Naive thymus-derived CD4-positive, alpha-beta T cell (primary cell): ENCODE results near the gene CDC42SE2. TPM values are rescaled to one million over a fixed set of nuclear protein-coding genes. Genes with fewer than 3 reads are reported as not detected.
A peak's percentile ranks its signal among the peaks of the same experiment; 100 is the strongest.

Source experiments
- ATAC-seq: fragments of 150-1000 bp; cut with Tn5 transposase; 2 replicates; pipeline ENCODE4 v1.10.0; 2021; ENCODE audit warnings: mild to moderate bottlenecking, moderate library complexity
- CTCF ChIA-PET: fragments of 350-600 bp; sonication (Branson Sonifier 250); formaldehyde crosslinking; loops from one replicate; lab custom pipeline; 2021; ENCODE audit warnings: antibody characterized with exemption; lab: Charles Lee
- POLR2A ChIA-PET: fragments of 350-600 bp; sonication (Branson Sonifier 250); formaldehyde crosslinking; loops from one replicate; lab custom pipeline; 2021; ENCODE audit warnings: antibody characterized with exemption, inconsistent platforms; lab: Charles Lee
- DNase-seq, 9 donors: peaks; one replicate each; pipeline versions ENCODE4 v3.0.0 to v3.0.0-alpha.2; 2020 to 2022; ENCODE audit warnings: mixed read lengths in 1 of 9
- H3K27ac ChIP-seq: one replicate; pipeline ENCODE4 v1.7.0; 2013; ENCODE audit warnings: mild to moderate bottlenecking, low read depth, low read length, moderate library complexity
- H3K27me3 ChIP-seq, 2 donors: one replicate each; pipeline ENCODE4 v1.7.0; 2013; ENCODE audit warnings: low read length in 2 of 2, mild to moderate bottlenecking in 2 of 2, moderate library complexity in 2 of 2; ENCODE audit not compliant: control insufficient read depth in 2 of 2, insufficient read depth in 2 of 2
- H3K36me3 ChIP-seq, 3 experiments: 1 replicate in 2 of 3; 2 replicates in 1 of 3; pipeline ENCODE4 v1.7.0; 2013; ENCODE audit warnings: low read length in 3 of 3, mild to moderate bottlenecking in 3 of 3, moderate library complexity in 1 of 3; ENCODE audit not compliant: insufficient read depth in 3 of 3, control insufficient read depth in 2 of 3
- H3K4me1 ChIP-seq, 2 donors: one replicate each; pipeline ENCODE4 v1.7.0; 2013; ENCODE audit warnings: low read length in 2 of 2, mild to moderate bottlenecking in 2 of 2, moderate library complexity in 1 of 2; ENCODE audit not compliant: control insufficient read depth in 2 of 2, insufficient read depth in 2 of 2
- H3K4me3 ChIP-seq: 2 replicates; pipeline ENCODE4 v1.7.0; 2013; ENCODE audit warnings: mild to moderate bottlenecking, low read length
- H3K9me3 ChIP-seq, 3 experiments: 1 replicate in 2 of 3; 2 replicates in 1 of 3; pipeline ENCODE4 v1.7.0; 2013; ENCODE audit warnings: low read length in 3 of 3; ENCODE audit not compliant: control insufficient read depth in 2 of 3
- H3K27ac Mint-ChIP-seq, 9 donors: one replicate each; pipeline ENCODE4 v1.8.0; 2020 to 2022; ENCODE audit warnings: mixed read lengths in 9 of 9, mild to moderate bottlenecking in 8 of 9, moderate library complexity in 5 of 9, inconsistent platforms in 2 of 9
- H3K27me3 Mint-ChIP-seq, 5 donors: one replicate each; pipeline ENCODE4 v1.8.0; 2021 to 2022; ENCODE audit warnings: mixed read lengths in 5 of 5, mild to moderate bottlenecking in 1 of 5
- H3K36me3 Mint-ChIP-seq, 5 donors: one replicate each; pipeline ENCODE4 v1.8.0; 2020 to 2022; ENCODE audit warnings: mixed read lengths in 5 of 5, mild to moderate bottlenecking in 3 of 5, inconsistent platforms in 1 of 5
- H3K4me1 Mint-ChIP-seq, 7 donors: one replicate each; pipeline ENCODE4 v1.8.0; 2020 to 2022; ENCODE audit warnings: mixed read lengths in 7 of 7, mild to moderate bottlenecking in 3 of 7, inconsistent platforms in 1 of 7
- H3K4me3 Mint-ChIP-seq, 10 donors: one replicate each; pipeline ENCODE4 v1.8.0; 2020 to 2022; ENCODE audit warnings: mild to moderate bottlenecking in 10 of 10, mixed read lengths in 10 of 10, moderate library complexity in 6 of 10, inconsistent platforms in 2 of 10
- H3K9me3 Mint-ChIP-seq, 11 donors: one replicate each; pipeline ENCODE4 v1.8.0; 2020 to 2022; ENCODE audit warnings: mixed read lengths in 11 of 11, mild to moderate bottlenecking in 4 of 11, inconsistent platforms in 1 of 11, moderate library complexity in 1 of 11
- intact Hi-C, 2 donors: fragments of 100-400 bp; cut with micrococcal nuclease; formaldehyde crosslinking; loops; one replicate each; pipeline ENCODE4 v1.15.1; 2023
- polyA plus RNA-seq, 2 donors: library from polyadenylated mRNA; unstranded; fragments of 300-500 nt; fragmentation: Illumina TruSeq; gene quantifications; one replicate each; pipeline ENCODE4 v1.2.3, GENCODE V29; 2021
- total RNA-seq, 6 experiments: library from RNA in 5 of 6; stranded (reverse) in 5 of 6; gene quantifications; 1 replicate in 5 of 6; 2 replicates in 1 of 6; pipeline ENCODE4 v1.2.3 and lab custom pipeline; 2021 to 2026

CDC42SE2 gene
- total and polyA plus RNA-seq, 7 experiments from 2014 or later, result 143 to 482 (median 244) TPM

DNA sequence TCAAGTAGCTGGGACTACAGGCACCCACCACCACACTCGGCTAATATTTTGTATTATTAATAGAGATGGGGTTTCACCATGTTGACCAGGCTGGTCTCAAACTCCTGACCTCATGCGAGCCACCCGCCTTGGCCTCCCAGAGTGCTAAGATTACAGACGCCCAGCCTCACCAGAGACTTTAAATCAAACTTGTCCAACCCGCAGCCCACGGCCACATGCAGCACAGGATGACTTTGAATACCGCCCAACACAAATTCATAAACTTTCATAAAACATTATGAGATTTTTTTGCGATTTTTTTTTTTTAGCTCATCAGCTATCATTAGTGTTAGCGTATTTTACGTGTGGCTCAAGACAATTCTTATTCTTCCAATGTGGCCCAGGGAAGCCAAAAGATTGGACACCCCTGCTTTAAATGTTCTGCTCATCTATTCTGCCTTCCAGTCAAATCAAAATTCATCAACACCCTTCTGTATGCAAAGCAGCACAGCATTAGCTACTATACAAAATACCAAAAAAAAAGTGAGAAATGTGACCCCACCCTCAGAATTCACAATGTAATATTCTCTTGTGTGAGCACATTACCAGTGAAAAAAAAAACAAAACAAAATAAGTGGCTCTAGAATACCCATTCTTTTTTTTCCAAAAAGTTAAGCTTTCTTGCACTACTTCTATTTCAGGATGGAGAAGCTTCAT is 42.7 kb upstream of the CDC42SE2 start:
- no peak overlapping the region for H3K27ac ChIP-seq
- ChIA-PET POLR2A (interaction anchor here (0.5 to 3.0 kb wide), 3 partner anchors 9 to 45 kb away, joined by 3 to 14 read pairs (median 3); no protein-coding TSS in a partner anchor), CTCF (interaction anchor here (0.7 to 0.9 kb wide), 2 partner anchors 12 to 45 kb away, joined by 3 to 7 read pairs; no protein-coding TSS in a partner anchor)
- no peaks in the 10 kb centered on the region for H3K36me3 ChIP-seq
- no peaks in the 10 kb centered on the region for H3K9me3 Mint-ChIP-seq
- DNase-seq, result no peak
- H3K4me3 ChIP-seq, result no peak overlapping the region
- H3K4me3 Mint-ChIP-seq, result no peak overlapping the region
- ATAC-seq, result no peak
- no peaks in the 10 kb centered on the region for H3K27me3 ChIP-seq
- peaks cover 0 to 32% (median 9%) of the 10 kb centered on the region in 7 donors for H3K4me1 Mint-ChIP-seq
- intact Hi-C loops, result no loop called here
- H3K27ac Mint-ChIP-seq, result peak overlapping the region in 1 of 9 donors; percentile 25
- no peaks in the 10 kb centered on the region for H3K9me3 ChIP-seq
- H3K27me3 Mint-ChIP-seq, result no peaks in the 10 kb centered on the region
- peaks cover 0 to 19% (median 0%) of the 10 kb centered on the region in 5 donors for H3K36me3 Mint-ChIP-seq
- peaks cover 14 to 15% of the 10 kb centered on the region in 2 donors for H3K4me1 ChIP-seq

DNA sequence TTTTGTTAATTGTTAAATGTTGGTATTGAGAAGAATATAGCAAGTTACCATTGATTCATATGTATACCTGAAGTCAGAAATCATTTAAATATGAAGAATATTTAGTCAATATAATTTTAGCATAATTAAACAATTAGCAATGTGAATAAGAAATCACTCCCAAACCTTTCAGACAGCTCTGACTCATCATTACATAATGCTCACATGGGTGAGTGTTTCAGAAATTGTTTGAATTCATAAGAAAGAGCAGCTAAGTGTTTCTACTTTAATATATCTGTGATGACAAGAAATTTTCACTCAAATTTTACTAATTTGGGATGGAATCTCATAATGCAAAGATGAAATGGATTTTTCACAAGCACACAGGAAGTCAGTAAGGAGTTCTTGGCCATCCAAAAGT is 42.0 kb upstream of the CDC42SE2 start:
- peaks cover 0 to 32% (median 9%) of the 10 kb centered on the region in 7 donors for H3K4me1 Mint-ChIP-seq

DNA sequence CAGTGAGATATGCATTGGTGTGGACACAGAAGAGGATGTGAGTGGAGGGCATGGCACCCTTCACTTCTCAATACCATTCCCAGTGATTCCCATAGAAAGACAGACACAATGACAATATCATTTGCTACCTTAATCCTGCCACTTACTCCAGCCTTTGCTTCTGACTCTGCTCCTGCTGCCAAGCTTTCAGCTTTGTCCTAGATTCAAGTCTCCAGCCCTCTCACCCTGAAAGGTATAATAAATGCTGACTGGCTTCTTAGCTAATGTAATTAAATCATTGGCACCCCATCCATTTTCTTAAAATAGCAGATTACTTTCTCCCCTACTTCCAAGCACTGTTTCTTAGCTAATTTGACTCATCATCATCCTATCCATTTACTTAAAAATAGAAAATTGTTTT is 41.1 kb upstream of the CDC42SE2 start:
- H3K9me3 Mint-ChIP-seq, result no peaks in the 10 kb centered on the region

More for the DNA sequence above, 42.0 kb upstream of the CDC42SE2 start:
- Mint-ChIP-seq H3K4me3 (no peak overlapping the region), H3K9me3 (no peaks in the 10 kb centered on the region), H3K27ac (peak overlapping the region in 1 of 9 donors; percentile 5), H3K27me3 (no peaks in the 10 kb centered on the region), H3K36me3 (peaks cover 0 to 16% (median 0%) of the 10 kb centered on the region in 5 donors)
- no peak overlapping the region for H3K4me3 ChIP-seq
- H3K36me3 ChIP-seq, result no peaks in the 10 kb centered on the region
- intact Hi-C loops, result no loop called here
- no peaks in the 10 kb centered on the region for H3K9me3 ChIP-seq
- CTCF ChIA-PET, result interaction anchor here (0.7 to 0.9 kb wide), 2 partner anchors 13 to 44 kb away, joined by 3 to 7 read pairs; no protein-coding TSS in a partner anchor
- DNase-seq (no peak), ATAC-seq (no peak)
- H3K4me1 ChIP-seq, result peaks cover 14 to 15% of the 10 kb centered on the region in 2 donors
- H3K27ac ChIP-seq, result no peak overlapping the region
- POLR2A ChIA-PET, result interaction anchor here (0.8 to 3.0 kb wide), 3 partner anchors 8 to 28 kb away, joined by 3 to 14 read pairs (median 5); no protein-coding TSS in a partner anchor
- no peaks in the 10 kb centered on the region for H3K27me3 ChIP-seq

DNA sequence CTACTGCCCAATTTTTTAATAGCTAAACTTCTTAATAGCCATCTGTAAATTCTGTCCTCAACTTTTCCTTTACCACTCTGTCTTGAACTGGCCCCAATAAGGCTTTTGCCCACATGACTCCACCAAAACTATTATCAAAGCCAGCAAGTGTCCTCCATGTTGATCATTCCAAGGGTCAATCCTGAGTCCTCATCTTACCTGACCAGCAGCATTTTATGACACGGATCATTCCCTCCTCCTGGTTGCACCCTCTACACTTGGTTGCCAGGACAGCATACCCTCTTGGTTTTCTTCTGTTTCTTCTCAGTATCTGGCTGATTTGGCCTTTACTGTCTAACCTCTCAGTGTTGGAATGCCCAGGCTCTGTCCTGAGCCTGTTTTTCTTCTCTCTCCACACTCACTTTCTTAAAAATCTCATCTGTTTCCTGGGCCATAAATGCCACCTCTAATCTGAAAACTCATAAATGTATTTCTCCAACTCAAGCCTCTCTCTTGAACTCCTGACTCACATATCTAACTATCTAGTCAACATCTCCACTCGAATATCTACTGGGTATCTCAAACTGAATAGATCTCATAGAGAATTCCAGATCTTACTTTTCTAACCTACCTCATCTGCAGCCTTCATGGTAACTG is 40.0 kb upstream of the CDC42SE2 start:
- intact Hi-C loops, result loop anchor here in 1 of 2 donors (2.0 kb wide), 1 partner anchor 15 kb away; no protein-coding TSS in a partner anchor
- no peaks in the 10 kb centered on the region for H3K9me3 ChIP-seq
- Mint-ChIP-seq H3K27ac (no peak overlapping the region), H3K9me3 (no peaks in the 10 kb centered on the region), H3K4me1 (peaks cover 0 to 20% (median 8%) of the 10 kb centered on the region in 7 donors), H3K4me3 (no peak overlapping the region), H3K27me3 (no peaks in the 10 kb centered on the region), H3K36me3 (peaks cover 0 to 6% (median 0%) of the 10 kb centered on the region in 5 donors)
- no peak overlapping the region for H3K4me3 ChIP-seq
- DNase-seq (no peak), ATAC-seq (no peak)
- H3K36me3 ChIP-seq, result no peaks in the 10 kb centered on the region
- POLR2A ChIA-PET, result interaction anchor here (0.6 to 1.4 kb wide), 4 partner anchors 17 to 54 kb away, joined by 3 to 4 read pairs (median 3); no protein-coding TSS in a partner anchor
- CTCF ChIA-PET, result interaction anchor here (1.0 kb wide), 1 partner anchor 28 kb away, joined by 3 read pairs; no protein-coding TSS in a partner anchor
- no peak overlapping the region for H3K27ac ChIP-seq
- H3K4me1 ChIP-seq, result peaks cover 14 to 15% of the 10 kb centered on the region in 2 donors
- H3K27me3 ChIP-seq, result no peaks in the 10 kb centered on the region

More for the DNA sequence above, 41.1 kb upstream of the CDC42SE2 start:
- H3K36me3 ChIP-seq, result no peaks in the 10 kb centered on the region
- H3K27ac ChIP-seq, result no peak overlapping the region
- Mint-ChIP-seq H3K36me3 (peaks cover 0 to 13% (median 0%) of the 10 kb centered on the region in 5 donors), H3K4me3 (peak overlapping the region in 1 of 10 donors; percentile 2), H3K27ac (peak overlapping the region in 1 of 9 donors; percentile 39), H3K4me1 (peaks cover 0 to 28% (median 4%) of the 10 kb centered on the region in 7 donors), H3K27me3 (no peaks in the 10 kb centered on the region)
- ChIA-PET CTCF (interaction anchor here (0.6 kb wide), 1 partner anchor 68 kb away, joined by 3 read pairs; no protein-coding TSS in a partner anchor), POLR2A (interaction anchor here (1.3 to 3.0 kb wide), 4 partner anchors 9 to 53 kb away, joined by 3 to 14 read pairs (median 4); no protein-coding TSS in a partner anchor)
- no peak overlapping the region for H3K4me3 ChIP-seq
- DNase-seq, result no peak
- peaks cover 14 to 15% of the 10 kb centered on the region in 2 donors for H3K4me1 ChIP-seq
- intact Hi-C loops, result no loop called here
- ATAC-seq, result no peak
- H3K27me3 ChIP-seq, result no peaks in the 10 kb centered on the region
- no peaks in the 10 kb centered on the region for H3K9me3 ChIP-seq

DNA sequence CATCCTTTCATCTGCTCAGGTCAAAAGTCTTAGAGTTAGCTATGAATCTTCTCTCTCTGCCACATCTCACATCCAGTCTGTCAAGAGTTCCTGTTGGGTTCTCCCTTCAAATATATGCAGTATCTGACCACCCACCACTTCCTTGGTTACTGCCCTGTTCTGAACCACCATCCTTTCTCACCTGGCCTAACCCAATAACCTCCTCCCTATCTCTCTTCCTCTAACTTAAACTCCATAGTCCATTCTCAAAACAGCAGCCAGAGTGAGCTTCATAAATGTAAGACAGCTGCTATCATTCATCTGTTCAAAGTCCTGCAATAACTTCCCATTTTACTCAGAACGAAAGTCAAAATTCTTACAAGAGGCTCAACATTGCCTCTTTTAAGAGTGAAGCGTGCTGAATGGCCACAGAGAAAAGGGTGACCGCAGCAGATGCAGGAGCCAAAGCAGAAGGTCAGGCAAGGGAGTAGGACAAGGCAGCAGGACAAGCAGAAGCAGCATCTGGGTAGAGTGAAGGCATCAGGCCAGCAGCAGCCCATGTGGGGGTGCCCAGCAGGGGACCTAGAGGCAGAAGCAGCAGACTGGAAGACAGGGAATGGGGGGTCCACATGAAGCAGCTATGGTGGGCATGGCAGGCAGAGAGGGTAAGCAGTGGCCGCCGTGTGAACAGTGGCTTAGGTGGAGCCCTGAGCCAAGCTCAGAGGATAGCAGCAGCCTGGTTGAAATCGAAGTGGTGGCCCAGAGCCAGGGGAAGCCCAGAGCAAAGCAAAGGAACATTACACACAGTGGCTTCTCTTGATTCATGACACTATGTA is 39.3 kb upstream of the CDC42SE2 start:
- no peaks in the 10 kb centered on the region for H3K9me3 ChIP-seq
- H3K27ac Mint-ChIP-seq, result no peak overlapping the region
- POLR2A ChIA-PET, result interaction anchor here (0.6 to 1.5 kb wide), 3 partner anchors 10 to 33 kb away, joined by 3 to 4 read pairs (median 4); no protein-coding TSS in a partner anchor
- no peak overlapping the region for H3K4me3 ChIP-seq
- H3K9me3 Mint-ChIP-seq, result no peaks in the 10 kb centered on the region
- no peak overlapping the region for H3K4me3 Mint-ChIP-seq
- H3K36me3 Mint-ChIP-seq, result peaks cover 0 to 4% (median 0%) of the 10 kb centered on the region in 5 donors
- peak; percentile 73 for ATAC-seq
- H3K4me1 ChIP-seq, result peaks cover 14 to 15% of the 10 kb centered on the region in 2 donors
- H3K27me3 Mint-ChIP-seq, result no peaks in the 10 kb centered on the region
- CTCF ChIA-PET, result interaction anchor here (1.0 kb wide), 1 partner anchor 27 kb away, joined by 3 read pairs; no protein-coding TSS in a partner anchor
- intact Hi-C loops, result loop anchor here in 1 of 2 donors (2.0 kb wide), 1 partner anchor 14 kb away; no protein-coding TSS in a partner anchor
- H3K27me3 ChIP-seq, result no peaks in the 10 kb centered on the region
- H3K4me1 Mint-ChIP-seq, result peaks cover 2 to 16% (median 9%) of the 10 kb centered on the region in 7 donors
- peak in 2 of 9 donors; percentile 7 to 12 for DNase-seq
- H3K27ac ChIP-seq, result no peak overlapping the region
- H3K36me3 ChIP-seq, result no peaks in the 10 kb centered on the region
